Measurements from ENCODE around the gene SIN3B. TPM values are rescaled to one million over a fixed set of nuclear protein-coding genes. Genes with fewer than 3 reads are reported as not detected.

The SIN3B gene
- total and polyA plus RNA-seq, 2 of the 13 experiments (the other 11 are each of a cell fraction or from before 2014, with no cell fraction given) = 12.9 to 25.7 TPM

DNA sequence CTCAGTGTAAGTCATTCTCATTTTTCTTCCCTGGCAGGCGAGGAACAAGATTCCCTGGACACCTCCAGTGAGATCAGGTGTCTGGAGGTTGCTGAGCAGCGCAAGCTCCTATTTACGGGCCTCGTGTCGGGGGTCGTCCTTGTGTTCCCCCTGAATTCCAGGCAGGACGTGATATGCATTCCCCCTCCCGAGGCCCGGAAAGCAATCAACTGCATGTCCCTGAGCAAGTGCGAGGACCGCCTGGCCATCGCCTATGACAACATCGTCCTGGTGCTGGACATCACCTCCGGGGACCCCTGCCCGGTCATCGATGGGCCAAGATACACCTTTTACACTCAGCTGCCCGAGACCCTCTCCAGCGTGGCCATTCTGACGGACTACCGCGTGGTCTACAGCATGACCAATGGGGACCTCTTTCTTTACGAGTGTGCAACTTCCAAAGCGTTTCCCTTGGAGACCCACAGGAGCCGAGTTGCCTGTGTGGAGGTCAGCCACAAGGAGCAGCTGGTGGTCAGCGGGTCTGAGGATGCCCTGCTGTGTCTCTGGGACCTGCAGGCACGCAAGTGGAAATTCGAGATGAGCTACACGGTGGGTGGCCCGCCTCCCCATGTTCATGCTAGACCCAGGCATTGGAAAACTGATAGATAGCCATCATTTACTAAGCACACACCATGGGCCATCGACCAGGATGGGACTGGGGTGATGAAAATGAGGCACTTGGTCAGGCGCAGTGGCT, 21.5 kb upstream of the SIN3B start:
- H2AFZ ChIP-seq (ENCODE audit: low read length) = no peak overlapping the region
- no peak overlapping the region for H3K9ac ChIP-seq (ENCODE audit: insufficient read depth, low read depth, low read length)
- POLR2A ChIA-PET = no interaction called here
- H3K9me3 ChIP-seq (ENCODE audit: low read length) = no peaks in the 10 kb centered on the region
- no peak overlapping the region for H3K4me3 ChIP-seq (replicated peaks in 1 of 3; ENCODE audit: insufficient read depth in 1 of 3, low read depth in 2 of 3, low read length in 3 of 3)
- CTCF ChIA-PET (ENCODE audit: low intra/inter-chr PET ratio, low total read pairs) = no interaction called here
- H3K36me3 ChIP-seq (replicated peaks in 1 of 2; ENCODE audit: control insufficient read depth in 1 of 2, insufficient read depth in 2 of 2, low read length in 2 of 2) = no peaks in the 10 kb centered on the region
- ATAC-seq (no peak), FAIRE-seq (no peak), DNase-seq (ENCODE audit: low spot score) (no peak)
- peaks cover 0 to 8% of the 10 kb centered on the region in 2 experiments; a peak in 2 of 5 replicates for H3K27me3 ChIP-seq (ENCODE audit: control insufficient read depth in 1 of 2, insufficient read depth in 2 of 2, low read length in 2 of 2)
- no peaks in the 10 kb centered on the region for H3K4me1 ChIP-seq (ENCODE audit: insufficient read depth, low read length)
- no TSS peak for BruUV-seq (replicated peaks)
- no peak overlapping the region for H3K4me2 ChIP-seq (ENCODE audit: low read depth, low read length)
- H4K20me1 ChIP-seq (ENCODE audit: insufficient read depth, low read length) = no peaks in the 10 kb centered on the region
- H3K27ac ChIP-seq (ENCODE audit: extremely low read length, insufficient read depth, low read length) = no peak overlapping the region
- TF ChIP-seq RAD51 (IDR thresholded peaks at IDR 0.05; ENCODE audit: borderline replicate concordance) = no peak
- no peak for TF ChIP-seq CSRNP2 (CRISPR knock-in tag; conservative IDR thresholded peaks at IDR 0.05; ENCODE audit: low read depth)
- no peak for TF ChIP-seq THYN1 (CRISPR knock-in tag; IDR thresholded peaks at IDR 0.05; ENCODE audit: borderline replicate concordance, low read depth)
- TF ChIP-seq PHF5A (CRISPR knock-in tag; IDR thresholded peaks at IDR 0.05; ENCODE audit: low read depth, unreplicated experiment) = no peak
- no peak for TF ChIP-seq ZNF777 (CRISPR knock-in tag; IDR thresholded peaks at IDR 0.05)
- TF ChIP-seq KAT8 (CRISPR knock-in tag; IDR thresholded peaks at IDR 0.05) = no peak
- TF ChIP-seq, protein P1, sequence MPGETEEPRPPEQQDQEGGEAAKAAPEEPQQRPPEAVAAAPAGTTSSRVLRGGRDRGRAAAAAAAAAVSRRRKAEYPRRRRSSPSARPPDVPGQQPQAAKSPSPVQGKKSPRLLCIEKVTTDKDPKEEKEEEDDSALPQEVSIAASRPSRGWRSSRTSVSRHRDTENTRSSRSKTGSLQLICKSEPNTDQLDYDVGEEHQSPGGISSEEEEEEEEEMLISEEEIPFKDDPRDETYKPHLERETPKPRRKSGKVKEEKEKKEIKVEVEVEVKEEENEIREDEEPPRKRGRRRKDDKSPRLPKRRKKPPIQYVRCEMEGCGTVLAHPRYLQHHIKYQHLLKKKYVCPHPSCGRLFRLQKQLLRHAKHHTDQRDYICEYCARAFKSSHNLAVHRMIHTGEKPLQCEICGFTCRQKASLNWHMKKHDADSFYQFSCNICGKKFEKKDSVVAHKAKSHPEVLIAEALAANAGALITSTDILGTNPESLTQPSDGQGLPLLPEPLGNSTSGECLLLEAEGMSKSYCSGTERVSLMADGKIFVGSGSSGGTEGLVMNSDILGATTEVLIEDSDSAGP (CRISPR knock-in tag; IDR thresholded peaks at IDR 0.05; ENCODE audit: borderline replicate concordance) = no peak
- no peak for TF ChIP-seq CERS6 (CRISPR knock-in tag; IDR thresholded peaks at IDR 0.05)
- TF ChIP-seq, protein P2, sequence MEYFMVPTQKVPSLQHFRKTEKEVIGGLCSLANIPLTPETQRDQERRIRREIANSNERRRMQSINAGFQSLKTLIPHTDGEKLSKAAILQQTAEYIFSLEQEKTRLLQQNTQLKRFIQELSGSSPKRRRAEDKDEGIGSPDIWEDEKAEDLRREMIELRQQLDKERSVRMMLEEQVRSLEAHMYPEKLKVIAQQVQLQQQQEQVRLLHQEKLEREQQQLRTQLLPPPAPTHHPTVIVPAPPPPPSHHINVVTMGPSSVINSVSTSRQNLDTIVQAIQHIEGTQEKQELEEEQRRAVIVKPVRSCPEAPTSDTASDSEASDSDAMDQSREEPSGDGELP (IDR thresholded peaks at IDR 0.05; ENCODE audit: borderline replicate concordance, low read depth) = no peak
- no peak for TF ChIP-seq PLRG1 (conservative IDR thresholded peaks at IDR 0.05)
- TF ChIP-seq ZNF138 (CRISPR knock-in tag; IDR thresholded peaks at IDR 0.05; ENCODE audit: low read depth) = no peak
- no peak for TF ChIP-seq FOXA3 (CRISPR knock-in tag; IDR thresholded peaks at IDR 0.05)
- no peak for TF ChIP-seq TP53 (CRISPR knock-in tag; conservative IDR thresholded peaks at IDR 0.05)
- TF ChIP-seq ZNF256 (CRISPR knock-in tag; conservative IDR thresholded peaks at IDR 0.05) = no peak
- no peak for TF ChIP-seq ZNF10 (CRISPR knock-in tag; IDR thresholded peaks at IDR 0.05; ENCODE audit: borderline replicate concordance, low read depth)
- no peak for TF ChIP-seq ZNF614 (CRISPR knock-in tag; IDR thresholded peaks at IDR 0.05; ENCODE audit: borderline replicate concordance)
- in situ Hi-C loops (cut with HindIII; ENCODE audit: extremely low pct_ligation_motif_present, low pct_unique_long_range_greater_than_20kb) = no loop called here
- H3K79me2 ChIP-seq (ENCODE audit: insufficient read depth, low read length) = no peaks in the 10 kb centered on the region
- intact Hi-C loops (cut with micrococcal nuclease; ENCODE audit: unreplicated experiment) = no loop called here
- WGBS (ENCODE audit: low lambda C conversion rate) = 29% methylated on average over 6 of the region's 31 CpGs
